ENCODE results near the gene DTX2.
"Not testable (repeated sequence)": the region's sequence is repeated elsewhere in the genome, so short reads cannot be mapped to it uniquely, and the experiment has no call there.

DTX2 gene

DNA sequence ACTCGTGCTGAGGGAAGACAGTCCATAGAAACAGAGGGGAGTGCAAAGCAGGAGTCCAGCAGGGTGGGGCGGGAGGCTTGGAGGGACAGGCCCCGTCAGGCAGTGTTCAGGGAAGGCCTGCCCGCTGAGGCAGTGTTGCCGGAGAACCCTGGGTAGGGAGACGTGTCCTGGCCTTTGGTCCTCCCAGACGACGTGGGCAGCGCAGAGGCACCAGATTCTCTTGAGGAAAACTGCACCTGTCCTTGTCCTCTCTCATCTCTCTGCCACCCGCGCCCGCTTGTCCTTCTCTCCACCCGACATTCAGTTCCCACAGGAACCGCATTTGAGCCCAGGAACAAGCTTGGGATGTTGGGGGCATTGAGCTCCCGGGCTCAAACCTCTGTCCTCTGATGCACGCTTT is 34.2 kb downstream of the DTX2 start:
- not testable (repeated sequence) for DNase-seq

DNA sequence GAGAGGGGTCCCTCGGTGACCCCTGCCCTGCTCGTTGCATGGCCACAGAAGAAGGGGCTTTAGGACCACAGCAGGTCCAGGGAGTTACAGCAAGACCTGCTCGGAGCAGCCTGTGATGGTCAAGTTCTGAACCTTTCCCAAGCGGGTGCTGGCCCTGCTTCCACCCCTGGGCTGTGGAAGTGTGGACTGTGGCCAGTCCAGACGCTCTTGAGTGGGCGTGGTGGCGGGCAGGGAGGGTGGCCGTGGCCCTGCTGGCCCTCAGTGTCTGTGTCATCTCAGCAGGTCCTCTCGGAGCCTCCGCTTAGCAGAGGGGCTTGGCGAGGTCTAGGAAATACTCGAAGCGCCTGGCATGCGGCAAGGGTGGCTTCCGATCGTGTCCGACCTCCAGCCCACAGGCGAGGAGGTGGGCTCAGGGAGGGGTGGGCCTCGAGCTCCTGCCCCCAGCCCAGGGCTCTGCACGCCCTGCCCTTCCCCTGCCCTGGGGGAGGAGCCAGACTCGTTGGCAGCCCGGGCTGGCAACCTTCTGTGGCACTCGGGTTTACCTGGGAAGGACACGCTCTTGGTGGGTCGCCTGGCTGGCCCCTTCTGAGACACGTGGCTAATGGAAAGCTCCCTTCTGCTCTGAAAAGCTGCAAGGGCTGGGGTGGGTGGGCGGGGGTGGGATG is 36.5 kb downstream of the DTX2 start:
- DNase-seq: not testable (repeated sequence)

DNA sequence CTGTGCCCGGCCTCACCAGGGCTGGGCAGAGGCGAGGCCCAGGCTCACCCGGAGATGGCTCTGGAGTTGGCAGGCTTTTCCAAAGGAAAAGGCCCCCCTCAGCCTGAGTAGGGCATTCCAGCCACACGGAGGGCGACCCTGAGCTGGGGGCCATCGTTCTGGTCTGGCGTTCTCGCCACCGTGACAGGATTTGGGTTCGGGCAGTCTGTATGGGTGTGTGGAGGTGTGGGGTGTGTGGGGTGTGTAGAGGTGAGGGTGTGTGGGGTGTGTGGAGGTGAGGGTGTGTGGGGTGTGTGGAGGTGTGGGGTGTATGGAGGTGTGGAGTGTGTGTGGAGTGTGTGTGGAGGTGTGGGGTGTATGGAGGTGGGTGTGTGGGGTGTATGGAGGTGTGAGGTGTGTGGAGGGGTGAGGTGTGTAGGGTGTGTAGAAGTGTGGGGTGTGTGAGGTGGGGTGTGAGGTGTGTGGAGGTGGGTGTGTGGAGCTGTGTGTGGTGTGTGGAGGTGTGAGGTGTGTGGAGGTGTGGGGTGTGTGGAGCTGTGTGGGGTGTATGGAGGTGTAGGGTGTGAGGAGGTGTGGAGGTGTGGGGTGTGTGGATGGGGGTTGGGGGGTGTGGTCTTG is 37.2 kb downstream of the DTX2 start:
- not testable (repeated sequence) for DNase-seq

DNA sequence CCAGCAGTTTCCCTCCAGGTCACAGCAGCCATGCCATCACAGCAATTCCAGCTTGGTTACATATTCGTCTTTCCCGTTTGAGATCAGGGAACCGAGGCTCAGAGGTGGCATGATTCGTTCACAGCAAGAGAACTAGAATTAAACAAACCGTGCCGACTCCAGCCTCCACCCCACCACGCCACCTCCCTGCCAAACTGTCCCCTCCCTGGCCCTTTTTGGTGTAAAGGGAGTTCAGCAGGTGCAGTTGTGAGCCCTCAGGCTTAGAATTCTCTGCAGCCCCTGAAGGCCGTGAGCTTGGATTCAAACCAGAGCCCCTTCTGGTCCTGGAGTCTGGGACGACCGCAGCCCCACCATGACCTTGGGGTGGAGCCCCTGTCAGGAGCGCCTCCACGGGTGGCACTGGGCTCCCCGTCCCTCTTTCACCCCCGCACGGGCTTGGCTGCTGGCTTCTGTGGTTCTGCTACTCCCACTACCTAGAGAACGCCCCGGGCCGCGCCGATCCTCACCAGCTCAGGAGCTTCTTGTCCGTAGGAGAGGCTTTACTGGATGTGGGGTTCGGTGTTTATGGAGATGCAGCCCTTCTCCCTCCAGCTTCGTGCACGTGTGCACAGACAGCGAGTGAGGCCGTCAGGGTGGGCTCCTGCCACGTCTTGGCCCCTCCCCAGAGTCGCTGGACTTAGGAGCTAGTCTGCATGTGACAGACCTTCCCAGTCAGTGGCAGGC is 37.9 kb downstream of the DTX2 start:
- DNase-seq: not testable (repeated sequence)

DNA sequence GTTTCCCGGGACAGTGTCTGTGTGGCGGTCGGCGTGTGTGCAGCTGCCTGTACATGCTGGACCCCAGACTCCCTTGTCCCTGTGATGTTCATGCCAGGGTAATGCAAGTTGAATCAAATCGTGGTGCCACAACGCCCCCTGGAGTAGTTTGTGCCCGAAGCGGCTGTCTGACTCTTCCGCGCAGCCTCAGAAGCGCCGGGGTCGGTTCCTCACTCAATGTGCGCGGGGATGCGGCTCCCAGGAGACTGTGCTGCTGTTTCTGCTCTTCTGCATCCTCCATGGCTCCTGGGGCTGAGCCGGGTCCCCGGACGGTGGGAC is 38.4 kb downstream of the DTX2 start:
- not testable (repeated sequence) for DNase-seq

DNA sequence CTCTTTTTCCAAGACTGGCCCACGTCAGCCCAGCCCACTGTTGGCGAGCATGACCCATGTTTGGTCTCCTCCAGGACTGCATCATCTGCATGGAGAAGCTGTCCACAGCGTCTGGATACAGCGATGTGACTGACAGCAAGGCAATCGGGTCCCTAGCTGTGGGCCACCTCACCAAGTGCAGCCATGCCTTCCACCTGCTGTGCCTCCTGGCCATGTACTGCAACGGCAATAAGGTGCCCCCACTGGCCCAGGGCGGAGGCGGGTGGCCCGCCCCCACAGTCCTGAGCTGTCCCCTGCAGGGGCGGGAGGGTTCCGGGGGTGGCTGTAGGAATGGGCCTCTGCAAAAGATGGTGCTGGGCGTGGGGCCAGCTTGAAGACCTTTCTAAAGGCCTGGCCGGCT is 40.7 kb downstream of the DTX2 start:
- not testable (repeated sequence) for DNase-seq

DNA sequence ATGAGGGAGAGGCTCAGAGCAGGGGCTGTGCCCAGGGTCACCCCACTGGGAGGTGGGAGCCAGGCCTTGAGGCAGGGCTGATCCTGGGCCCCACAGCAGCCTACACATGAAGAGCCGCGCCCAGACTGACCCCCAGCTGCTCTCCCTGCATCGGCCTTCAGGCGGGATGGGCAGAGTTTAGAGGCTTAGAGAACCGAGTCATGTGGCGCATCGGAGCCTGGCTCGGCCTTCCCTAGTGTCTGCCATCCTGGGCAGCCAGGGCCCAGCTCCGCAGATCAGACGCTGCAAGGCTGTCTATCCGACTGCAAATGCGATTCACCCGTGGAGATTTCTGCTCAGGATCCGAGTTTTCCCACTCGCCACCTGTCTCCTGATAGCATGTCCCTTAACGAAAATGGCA is 41.3 kb downstream of the DTX2 start:
- not testable (repeated sequence) for DNase-seq

DNA sequence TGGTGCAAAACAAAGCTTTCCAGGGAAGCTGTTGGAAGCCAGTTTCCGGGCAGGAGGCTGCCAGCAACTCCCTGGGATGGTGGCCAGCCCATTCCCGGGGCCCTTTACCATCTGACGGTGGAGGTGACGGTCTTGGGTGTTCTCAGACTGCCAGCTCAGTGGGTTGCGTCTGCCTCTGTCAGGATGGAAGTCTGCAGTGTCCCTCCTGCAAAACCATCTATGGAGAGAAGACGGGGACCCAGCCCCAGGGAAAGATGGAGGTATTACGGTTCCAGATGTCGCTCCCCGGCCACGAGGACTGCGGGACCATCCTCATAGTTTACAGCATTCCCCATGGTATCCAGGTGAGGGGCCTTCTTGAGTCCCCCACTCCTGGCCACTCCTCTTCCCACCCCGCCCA is 41.7 kb downstream of the DTX2 start:
- DNase-seq: not testable (repeated sequence)

DNA sequence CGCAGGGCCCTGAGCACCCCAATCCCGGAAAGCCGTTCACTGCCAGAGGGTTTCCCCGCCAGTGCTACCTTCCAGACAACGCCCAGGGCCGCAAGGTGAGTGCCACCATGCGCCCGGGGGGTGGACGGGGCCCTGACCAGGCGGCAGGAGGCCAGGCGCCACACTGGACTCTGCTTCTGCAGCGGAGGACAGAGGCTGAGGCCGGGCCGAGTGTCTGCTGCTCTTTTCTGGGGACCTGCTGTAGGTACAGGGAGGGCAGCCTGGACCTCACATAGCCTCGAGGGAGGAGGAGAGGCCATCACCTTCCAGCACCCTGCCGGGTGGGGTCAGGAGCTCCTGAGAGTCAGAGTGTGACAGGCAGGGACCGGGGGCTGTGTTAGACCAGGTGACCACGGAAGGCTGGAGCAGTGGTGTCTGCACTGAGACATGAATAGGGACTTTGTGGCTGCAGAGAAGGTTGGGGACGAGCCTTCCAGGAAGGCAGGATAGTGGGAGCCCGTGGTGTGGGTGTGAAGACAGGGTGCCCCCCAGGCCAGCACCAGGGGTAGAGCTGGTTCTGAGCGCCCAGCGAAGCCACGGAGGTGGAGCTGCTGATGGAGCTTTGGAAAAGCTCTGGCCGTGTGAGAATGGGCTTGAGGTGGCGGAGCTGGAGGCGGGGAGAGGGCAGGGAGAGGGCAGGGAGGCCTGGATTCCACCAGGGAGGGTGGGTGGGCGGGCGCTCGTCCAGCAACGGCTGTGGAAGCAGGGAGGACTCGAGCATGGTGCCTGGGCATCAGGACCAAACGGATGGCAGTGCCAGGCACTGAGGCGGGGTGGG is 43.0 kb downstream of the DTX2 start:
- DNase-seq: not testable (repeated sequence)

DNA sequence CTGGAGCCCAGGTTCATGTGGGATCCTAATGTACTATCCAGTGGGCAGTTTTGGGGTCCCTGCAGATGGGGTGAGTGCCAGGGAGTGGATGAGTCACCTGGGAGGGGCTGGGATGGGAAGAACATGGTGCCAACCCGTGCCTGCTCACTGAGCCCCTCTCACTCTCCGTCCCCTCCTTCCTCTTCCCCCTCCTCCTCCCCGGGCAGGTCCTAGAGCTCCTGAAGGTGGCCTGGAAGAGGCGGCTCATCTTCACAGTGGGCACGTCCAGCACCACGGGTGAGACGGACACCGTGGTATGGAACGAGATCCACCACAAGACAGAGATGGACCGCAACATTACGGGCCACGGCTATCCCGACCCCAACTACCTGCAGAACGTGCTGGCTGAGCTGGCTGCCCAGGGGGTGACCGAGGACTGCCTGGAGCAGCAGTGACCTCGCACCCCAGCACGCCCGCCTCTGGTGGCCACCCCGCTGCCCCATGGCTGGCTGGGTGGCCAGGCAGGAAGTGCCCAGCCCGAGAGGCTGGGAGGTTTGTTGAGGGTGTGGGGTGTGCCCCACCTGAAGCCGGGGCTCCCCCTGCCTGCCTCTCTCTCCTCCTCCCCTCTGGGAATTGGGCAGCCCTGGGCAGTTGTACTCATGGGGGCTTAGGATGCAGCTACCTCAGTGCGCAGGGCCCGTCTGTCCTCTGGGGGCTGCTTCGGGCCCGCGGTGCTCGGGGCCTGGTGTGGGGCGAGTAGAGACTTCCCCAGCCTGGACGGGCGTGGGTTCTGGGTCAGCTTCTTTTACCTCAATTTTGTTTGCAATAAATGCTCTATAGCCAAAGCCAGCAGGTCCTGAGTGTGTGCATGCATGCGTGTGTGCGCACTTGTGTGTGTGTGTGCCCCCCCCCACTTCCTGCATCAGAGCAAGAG is 43.9 kb downstream of the DTX2 start:
- DNase-seq: no peak

DNA sequence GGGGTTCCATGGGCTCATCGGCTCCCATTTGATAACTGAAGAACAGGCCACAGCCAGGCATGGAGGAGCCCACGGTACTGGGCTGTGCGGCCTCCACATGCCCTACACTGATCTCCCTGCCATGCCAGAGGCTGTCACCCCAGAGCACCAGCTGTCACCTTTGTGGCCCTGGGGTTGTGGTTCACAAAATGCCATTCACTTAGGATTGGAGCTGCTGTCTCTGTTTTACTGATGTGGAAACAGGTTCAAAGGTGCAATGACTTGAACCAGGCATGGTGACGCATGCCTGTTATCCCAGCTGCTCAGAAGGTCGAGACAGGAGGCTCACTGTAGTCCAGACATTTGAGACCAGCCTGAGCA is 44.6 kb downstream of the DTX2 start:
- DNase-seq: no peak

DNA sequence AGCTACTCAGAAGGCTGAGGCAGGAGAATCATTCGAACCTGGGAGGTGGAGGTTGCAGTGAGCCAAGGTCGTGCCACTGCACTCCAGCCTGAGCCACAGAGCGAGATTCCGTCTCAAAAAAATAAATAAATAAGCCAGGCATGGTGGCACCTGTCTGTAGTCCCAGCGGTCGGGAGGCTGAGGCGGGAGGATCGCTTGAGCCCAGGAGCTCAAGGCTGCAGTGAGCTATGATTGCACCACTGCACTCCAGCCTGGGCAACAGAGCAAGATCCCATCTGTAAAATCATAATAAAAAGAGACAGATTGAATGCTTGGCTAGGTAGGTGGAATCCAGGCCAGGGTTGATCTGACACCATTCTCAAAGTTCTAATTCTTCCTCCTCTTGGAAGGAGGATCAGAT is 45.1 kb downstream of the DTX2 start:
- not testable (repeated sequence) for DNase-seq

DNA sequence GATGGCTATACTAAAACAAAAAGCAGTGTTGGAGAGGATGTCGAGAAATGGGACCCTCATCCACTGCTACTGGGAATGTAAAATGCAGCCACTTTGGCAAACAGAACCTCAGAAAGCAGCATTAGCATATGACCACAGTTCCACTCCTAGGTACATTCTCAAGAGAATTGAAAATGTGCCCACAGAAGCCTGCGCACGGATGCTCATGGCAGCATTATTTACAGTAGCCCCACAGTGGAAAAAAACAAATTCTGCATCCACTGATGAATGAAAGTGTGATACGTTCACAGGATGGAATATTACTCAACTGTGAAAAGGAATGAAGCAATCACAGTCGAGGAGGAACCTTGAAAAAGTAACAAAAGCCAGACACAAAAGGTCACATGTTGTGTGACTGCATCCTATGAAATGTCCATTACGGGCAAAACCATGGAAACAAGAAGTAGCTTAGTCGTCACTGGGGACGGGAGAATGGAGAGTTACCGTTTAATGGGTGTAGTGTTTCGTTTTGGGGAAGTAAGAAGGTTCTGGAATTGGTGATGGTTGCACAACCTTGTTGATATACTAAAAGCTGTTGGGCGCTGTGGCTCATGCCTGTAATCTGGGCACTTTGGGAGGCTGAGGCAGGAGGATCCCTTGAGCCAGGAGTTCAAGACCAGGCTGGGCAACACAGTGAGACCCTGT is 46.4 kb downstream of the DTX2 start:
- DNase-seq: no peak

DNA sequence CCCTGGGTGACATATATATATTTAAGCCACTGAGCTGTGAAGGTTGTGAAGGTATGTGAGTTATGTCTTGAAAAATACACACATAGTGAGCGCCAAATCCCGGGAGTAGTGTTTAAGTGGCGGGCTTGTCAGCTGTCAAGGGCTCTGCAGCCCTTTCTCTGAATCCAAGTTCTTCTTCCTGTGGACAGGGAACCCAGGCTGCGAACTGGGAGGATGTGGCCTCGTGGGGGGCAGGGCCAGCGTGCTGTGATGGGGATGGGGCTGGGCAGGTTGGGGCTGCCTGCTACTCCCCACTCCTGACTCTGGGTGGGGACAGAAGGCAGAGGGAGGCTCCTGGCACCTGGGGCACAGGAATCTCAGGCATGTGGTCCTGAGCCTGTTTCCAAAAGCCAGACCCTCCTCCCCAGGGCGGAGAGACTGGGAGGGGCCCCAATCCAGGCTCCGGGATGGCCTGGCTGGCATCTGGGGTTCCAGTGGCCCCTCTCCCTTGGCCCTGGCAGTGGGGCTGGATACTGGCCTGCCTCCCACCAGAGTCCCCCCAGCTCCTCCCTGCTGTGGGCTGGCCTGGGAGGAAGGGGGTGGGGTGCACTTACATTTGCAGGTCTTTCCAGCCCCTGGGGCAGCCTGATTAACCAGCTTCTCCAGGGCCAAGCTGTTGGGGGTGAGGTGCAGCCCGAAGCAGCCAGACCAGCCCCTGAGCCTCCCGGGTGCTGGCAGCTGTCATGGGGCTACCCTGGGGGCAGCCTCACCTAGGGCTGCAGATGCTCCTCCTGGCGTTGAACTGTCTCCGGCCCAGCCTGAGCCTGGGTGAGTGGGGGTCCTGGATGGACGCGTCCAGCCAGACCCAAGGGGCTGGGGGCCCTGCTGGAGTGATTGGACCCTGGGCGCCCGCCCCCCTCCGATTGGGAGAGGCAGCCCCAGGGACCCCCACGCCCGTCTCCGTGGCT is 48.7 kb downstream of the DTX2 start, which contains the start of gene UPK3B:
TSS of gene UPK3B (plus strand) at position 622 of the 947 bp plus-strand sequence. CDS start at position 723, 101 bp downstream.
- peak; percentile 37 for DNase-seq

DNA sequence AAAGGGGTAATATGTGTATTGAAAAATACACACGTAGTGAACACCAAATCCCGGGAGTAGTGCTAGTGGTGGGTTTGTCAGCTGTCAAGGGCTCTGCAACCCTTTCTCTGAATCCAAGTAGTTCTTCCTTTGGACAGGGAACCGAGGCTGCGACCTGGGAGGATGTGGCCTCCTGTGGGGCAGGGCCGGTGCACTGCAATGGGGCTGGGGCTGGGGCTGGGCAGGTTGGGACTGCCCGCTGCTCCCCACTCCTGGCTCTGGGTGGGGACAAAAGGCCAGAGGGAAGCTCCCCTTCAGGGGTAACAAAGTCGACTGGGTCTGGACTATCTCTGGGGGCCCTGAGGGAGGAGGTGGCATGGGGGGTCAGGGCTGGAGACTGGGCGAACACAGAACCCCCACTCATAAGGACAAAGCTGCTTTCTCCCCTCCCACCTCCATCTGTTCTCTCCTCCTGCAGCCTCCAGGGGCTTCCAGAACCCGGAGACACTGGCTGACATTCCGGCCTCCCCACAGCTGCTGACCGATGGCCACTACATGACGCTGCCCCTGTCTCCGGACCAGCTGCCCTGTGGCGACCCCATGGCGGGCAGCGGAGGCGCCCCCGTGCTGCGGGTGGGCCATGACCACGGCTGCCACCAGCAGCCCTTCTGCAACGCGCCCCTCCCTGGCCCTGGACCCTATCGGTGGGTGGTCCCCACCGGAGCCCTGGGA is 49.8 kb downstream of the DTX2 start:
- DNase-seq: peak; percentile 0

DNA sequence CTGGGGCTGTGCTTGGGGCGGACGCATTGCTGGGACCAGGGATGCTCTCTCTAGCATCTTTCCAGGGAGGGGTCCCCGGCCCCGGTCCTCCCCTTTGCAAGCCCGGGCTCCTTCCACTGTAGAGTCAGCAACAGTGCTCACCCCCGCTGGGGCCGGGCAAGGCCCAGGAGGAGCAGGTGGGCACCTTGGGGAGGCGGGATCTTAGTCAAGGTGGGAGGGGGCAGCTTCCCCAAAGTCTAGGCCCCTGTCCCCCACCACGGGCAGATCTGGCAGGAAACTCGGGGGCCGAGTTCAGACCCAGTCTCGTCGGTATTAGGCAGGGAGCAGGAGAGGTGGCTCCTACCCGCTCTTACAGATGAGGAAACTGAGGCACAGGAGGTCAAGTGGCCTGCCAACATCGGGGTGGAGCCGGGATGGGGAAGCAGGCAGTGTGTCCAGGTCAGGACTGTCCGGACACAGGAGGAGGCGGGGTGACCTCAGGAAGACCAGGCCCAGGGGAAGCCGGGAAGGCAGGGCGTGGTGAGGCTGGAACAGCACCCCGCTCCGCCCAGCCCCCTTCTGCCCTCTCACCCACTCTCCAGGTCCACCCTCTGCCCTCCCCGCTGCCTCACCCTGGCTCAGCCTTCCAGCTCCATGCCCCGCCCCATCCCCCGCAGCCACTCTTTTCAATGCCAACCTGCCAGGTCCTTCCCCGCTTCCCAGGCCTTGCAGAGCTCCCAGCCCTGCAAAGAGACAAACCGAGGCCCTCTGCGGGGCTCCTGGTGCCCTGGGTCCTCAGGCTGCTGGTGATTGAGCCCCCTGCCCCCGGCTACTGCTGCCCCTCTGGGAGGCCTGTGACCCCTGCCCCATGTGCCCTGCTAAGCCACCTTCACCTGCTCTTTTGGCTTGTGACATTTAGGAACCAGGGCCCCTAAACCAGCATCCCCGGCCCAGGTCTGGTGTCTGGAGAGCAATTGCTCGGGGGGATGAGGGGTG is 50.7 kb downstream of the DTX2 start:
- DNase-seq: not testable (repeated sequence)

DNA sequence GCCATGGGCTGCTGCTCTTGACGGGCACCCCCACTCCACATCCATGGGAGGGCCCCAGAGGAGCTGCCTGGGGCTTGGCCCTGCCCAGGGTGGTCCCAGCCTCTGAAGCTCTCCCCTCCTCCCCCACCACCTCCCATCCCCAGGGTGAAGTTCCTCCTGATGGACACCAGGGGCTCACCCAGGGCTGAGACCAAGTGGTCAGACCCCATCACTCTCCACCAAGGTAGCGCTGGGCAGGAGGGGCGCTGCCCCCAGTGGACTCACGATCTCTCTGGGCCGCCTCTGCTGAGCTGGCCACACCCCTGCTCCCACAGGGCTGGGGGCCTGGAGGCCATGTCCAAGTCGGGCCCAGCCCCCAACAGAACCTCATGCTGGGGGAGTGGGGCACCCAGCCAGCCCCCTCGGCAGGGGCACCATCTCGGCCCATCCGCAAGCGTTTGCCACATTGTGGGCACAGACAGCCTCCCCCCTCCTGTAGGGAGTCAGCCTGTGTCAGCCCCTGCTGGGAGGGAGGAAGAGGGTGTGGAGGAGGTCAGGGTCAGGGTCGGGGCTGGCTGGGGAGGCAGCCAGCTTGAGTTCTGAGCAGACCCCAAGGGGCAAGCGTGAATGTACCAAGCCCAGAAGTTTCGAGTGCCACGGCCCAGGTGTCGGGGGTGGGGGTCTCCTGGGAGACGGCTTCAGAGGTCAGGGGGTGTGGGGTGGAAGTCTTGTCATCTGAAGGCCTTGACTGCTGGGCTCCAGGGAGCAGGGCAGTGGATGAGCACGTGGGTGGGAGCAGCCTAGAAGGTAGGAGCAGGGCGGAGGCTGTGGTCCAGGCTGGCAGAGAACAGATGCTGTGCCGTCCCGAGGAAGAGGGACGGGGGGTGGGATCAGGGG is 51.7 kb downstream of the DTX2 start:
- peak; percentile 21 for DNase-seq
